IMR-90 (cell line): Measurements from ENCODE around the gene BEAN1. TPM values are rescaled to one million over a fixed set of nuclear protein-coding genes. Genes with fewer than 3 reads are reported as not detected.

ENCODE experiments used
- ATAC-seq: fragments of 200-7000 bp; cut with Tn5 transposase; 2 replicates; pipeline ENCODE4 v1.9.1; 2020; ENCODE audit warnings: low read depth, mild to moderate bottlenecking, moderate library complexity
- BruUV-seq: library from RNA; stranded (reverse); fragments of 400-500 nt; replicated peaks from 2 replicates; lab custom pipeline; 2021; lab: Mats Ljungman, UMichigan
- CTCF ChIA-PET: fragments of 300-600 bp; formaldehyde crosslinking; extraction: SDS; loops from one replicate; lab custom pipeline; 2021; ENCODE audit warnings: antibody characterized with exemption; lab: Yijun Ruan, JAX
- POLR2A ChIA-PET: fragments of 300-600 bp; sonication (Branson Sonifier 250); formaldehyde crosslinking; loops from one replicate; lab custom pipeline; 2022; ENCODE audit warnings: antibody characterized with exemption; ENCODE audit not compliant: unreplicated experiment; lab: Charles Lee
- DNase-seq: peaks from one replicate; pipeline ENCODE4 v3.0.0; 2013
- H2AFZ ChIP-seq: replicated peaks from 2 replicates; pipeline ENCODE3; 2013; ENCODE audit warnings: low read length, mild to moderate bottlenecking; ENCODE audit not compliant: poor library complexity
- H2AK5ac ChIP-seq: 2 replicates; pipeline ENCODE4 v1.6.1; 2013; ENCODE audit warnings: low read depth, low read length, inconsistent platforms
- H2AK9ac ChIP-seq: replicated peaks from 2 replicates; pipeline ENCODE3; 2013; ENCODE audit warnings: mild to moderate bottlenecking, low read depth, low read length, moderate library complexity; ENCODE audit not compliant: poor library complexity
- H2BK120ac ChIP-seq: 2 replicates; pipeline ENCODE4 v1.6.1; 2013; ENCODE audit warnings: low read depth, low read length, inconsistent platforms
- H2BK15ac ChIP-seq: 3 replicates; pipeline ENCODE4 v1.6.1; 2013; ENCODE audit warnings: low read depth, low read length, inconsistent platforms
- H2BK20ac ChIP-seq: 2 replicates; pipeline ENCODE4 v1.6.1; 2013; ENCODE audit warnings: low read depth, mild to moderate bottlenecking, inconsistent platforms, low read length, moderate library complexity
- H2BK5ac ChIP-seq: 2 replicates; pipeline ENCODE4 v1.6.1; 2013; ENCODE audit warnings: mild to moderate bottlenecking, low read depth, low read length, inconsistent platforms; ENCODE audit not compliant: poor library complexity, severe bottlenecking
- H3K14ac ChIP-seq: replicated peaks from 2 replicates; pipeline ENCODE4 v1.6.1; 2013; ENCODE audit warnings: low read depth, low read length, inconsistent platforms
- H3K18ac ChIP-seq: 2 replicates; pipeline ENCODE4 v1.6.1; 2013; ENCODE audit warnings: low read depth, low read length, control low read depth
- H3K23ac ChIP-seq: 2 replicates; pipeline ENCODE4 v1.6.1; 2013; ENCODE audit warnings: low read depth, low read length, inconsistent platforms
- H3K27ac ChIP-seq: 2 replicates; pipeline ENCODE4 v1.5.1; 2013; ENCODE audit warnings: mild to moderate bottlenecking, control low read depth, low read length; ENCODE audit not compliant: insufficient read depth
- H3K27me3 ChIP-seq: 2 replicates; pipeline ENCODE4 v1.6.1; 2013; ENCODE audit warnings: low read length; ENCODE audit not compliant: control insufficient read depth, insufficient read depth
- H3K36me3 ChIP-seq: 2 replicates; pipeline ENCODE4 v1.6.1; 2013; ENCODE audit warnings: low read length, mixed read lengths; ENCODE audit not compliant: control insufficient read depth, insufficient read depth
- H3K4ac ChIP-seq: 2 replicates; pipeline ENCODE4 v1.6.1; 2013; ENCODE audit warnings: low read depth, low read length, inconsistent platforms
- H3K4me1 ChIP-seq: 2 replicates; pipeline ENCODE4 v1.6.1; 2013; ENCODE audit warnings: low read length, mixed read lengths; ENCODE audit not compliant: control insufficient read depth, insufficient read depth
- H3K4me2 ChIP-seq: 2 replicates; pipeline ENCODE4 v1.6.1; 2013; ENCODE audit warnings: low read depth, mild to moderate bottlenecking, control low read depth, low read length, moderate library complexity
- H3K4me3 ChIP-seq: 2 replicates; pipeline ENCODE4 v1.5.1; 2013; ENCODE audit warnings: low read depth, mild to moderate bottlenecking, control low read depth, low read length, moderate library complexity; ENCODE audit not compliant: insufficient read depth
- H3K56ac ChIP-seq: 2 replicates; pipeline ENCODE4 v1.6.1; 2013; ENCODE audit warnings: low read length, inconsistent platforms; ENCODE audit not compliant: insufficient read depth; ENCODE audit errors: extremely low read depth
- H3K79me1 ChIP-seq, 2 experiments: 2 replicates each; pipeline ENCODE4 v1.6.1; 2013; ENCODE audit warnings: low read length in 2 of 2, inconsistent platforms in 1 of 2, low read depth in 1 of 2
- H3K9ac ChIP-seq: 2 replicates; pipeline ENCODE4 v1.6.1; 2013; ENCODE audit warnings: low read depth, low read length, control low read depth
- H3K9me1 ChIP-seq: 2 replicates; pipeline ENCODE4 v1.6.1; 2013; ENCODE audit warnings: low read length, inconsistent platforms; ENCODE audit not compliant: insufficient read depth
- H3K9me3 ChIP-seq: 2 replicates; pipeline ENCODE4 v1.6.1; 2013; ENCODE audit warnings: low read length; ENCODE audit not compliant: control insufficient read depth, insufficient read depth
- H4K20me1 ChIP-seq: 2 replicates; pipeline ENCODE4 v1.6.1; 2013; ENCODE audit warnings: low read length, inconsistent platforms; ENCODE audit not compliant: insufficient read depth
- H4K5ac ChIP-seq: 2 replicates; pipeline ENCODE4 v1.6.1; 2013; ENCODE audit warnings: mild to moderate bottlenecking, low read depth, low read length, control low read depth
- H4K8ac ChIP-seq, 2 experiments: 2 replicates each; pipeline ENCODE4 v1.6.1; 2013; ENCODE audit warnings: low read depth in 2 of 2, low read length in 2 of 2, control low read depth in 1 of 2, inconsistent platforms in 1 of 2
- H4K91ac ChIP-seq: 2 replicates; pipeline ENCODE4 v1.6.1; 2013; ENCODE audit warnings: low read depth, low read length, inconsistent platforms; ENCODE audit not compliant: insufficient read depth
- POLR2A ChIP-seq: IDR thresholded peaks from 2 replicates; pipeline ENCODE4 v1.6.1; 2012; ENCODE audit warnings: mild to moderate bottlenecking, low read depth, low read length
- WGBS, 2 experiments: methylation state at CpG; one replicate each; pipeline versions ENCODE4 v1.1.5 to v1.1.7; 2013; ENCODE audit warnings: missing lambda C conversion rate in 2 of 2; ENCODE audit not compliant: insufficient read length in 1 of 2; ENCODE audit errors: extremely low coverage in 2 of 2; 5-methylcytosine and 5-hydroxymethylcytosine counted together
- dilution Hi-C: fragments of 300-500 bp; cut with HindIII; formaldehyde crosslinking; loops from one replicate; pipeline ENCODE4 v1.14.3; 2018; ENCODE audit warnings: low sequenced_read_pairs; ENCODE audit not compliant: unreplicated experiment
- in situ Hi-C: fragments of 300-500 bp; cut with MboI; formaldehyde crosslinking; loops from 3 replicates; pipeline ENCODE4 v1.14.3; 2019; ENCODE audit warnings: low sequenced_read_pairs, inconsistent platforms, mixed read lengths
- intact Hi-C: fragments of 100-400 bp; cut with micrococcal nuclease; formaldehyde crosslinking; loops from 2 replicates; pipeline ENCODE4 v1.10.0; 2022
- polyA plus RNA-seq, 3 experiments: library from polyadenylated mRNA; depleted of rRNA; stranded (reverse); fragments of >200 nt; gene quantifications; 2 replicates each; pipeline ENCODE4 v1.2.3, GENCODE V29; 2012; ENCODE audit warnings: low replicate concordance in 1 of 3
- total RNA-seq: library from RNA; depleted of rRNA; stranded (reverse); fragments of >200 nt; gene quantifications from 2 replicates; pipeline ENCODE4 v1.2.3, GENCODE V29; 2012

BEAN1 gene
- total and polyA plus RNA-seq, 2 of the 4 experiments (the other 2 are of a cell fraction): not detected

DNA sequence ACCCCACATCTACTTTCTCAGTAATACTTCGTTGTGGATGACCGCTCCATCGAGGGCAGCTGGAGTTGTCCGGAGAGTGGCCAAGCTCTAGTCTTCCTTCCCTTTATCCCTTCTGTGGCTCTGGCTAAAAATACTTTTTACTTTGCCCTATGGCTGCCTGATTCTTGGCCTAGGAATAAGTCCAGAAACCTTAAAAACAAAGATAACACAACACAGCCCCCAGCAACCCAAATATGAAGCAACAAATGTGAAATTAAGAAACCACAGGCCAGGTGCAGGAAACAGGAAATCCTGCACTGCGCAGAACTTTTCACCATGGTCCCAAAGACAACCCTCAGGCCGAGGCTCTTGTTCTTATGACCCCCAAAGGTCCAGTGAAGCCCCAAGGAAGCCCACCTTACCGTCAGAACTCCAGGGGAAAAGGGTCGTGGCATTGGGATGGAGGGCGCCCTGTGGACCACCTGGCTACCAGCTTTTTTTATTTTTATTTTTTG lies 96.8 kb downstream of the BEAN1 start:
- Histone ChIP-seq H2BK5ac (no peak overlapping the region), H3K27me3 (no peaks in the 10 kb centered on the region), H4K5ac (no peak overlapping the region), H3K79me1 (peaks cover 3 to 20% of the 10 kb centered on the region in 2 experiments; a peak in 3 of 4 replicates), H2AK9ac (no peak overlapping the region), H2BK120ac (no peak overlapping the region), H3K4me2 (no peak overlapping the region), H3K9me1 (peaks cover 19% of the 10 kb centered on the region), H3K9ac (no peak overlapping the region), H3K9me3 (no peaks in the 10 kb centered on the region), H2AK5ac (no peak overlapping the region), H3K27ac (no peak overlapping the region), H3K4ac (no peak overlapping the region), H2BK20ac (no peak overlapping the region), H3K4me3 (no peak overlapping the region), H4K8ac (no peak overlapping the region), H3K18ac (no peak overlapping the region), H2AFZ (no peak overlapping the region), H3K36me3 (peaks cover 28% of the 10 kb centered on the region), H3K23ac (no peak overlapping the region), H3K56ac (no peak overlapping the region), H2BK15ac (peak overlapping the region; percentile 2; the same call in 1 of the 3 replicates), H3K14ac (no peak overlapping the region), H4K91ac (no peak overlapping the region), H4K20me1 (no peaks in the 10 kb centered on the region; the same call in 1 of the 2 replicates), H3K4me1 (peaks cover 12% of the 10 kb centered on the region)
- TF ChIP-seq POLR2A: no peak
- ATAC-seq (no peak), DNase-seq (no peak)
- dilution Hi-C loops (no loop called here), intact Hi-C loops (no loop called here), in situ Hi-C loops (no loop called here)
- WGBS, 2 experiments: 86% methylated on average over 5 of the region's 9 CpGs; no CpG with 5 or more reads in 1 of the 2 experiments
- ChIA-PET CTCF (interaction anchor here (0.6 kb wide), 1 partner anchor 386 kb away, joined by 4 read pairs; no protein-coding TSS in a partner anchor), POLR2A (no interaction called here)
- no TSS peak for BruUV-seq
